GM18499 (cell line): Measurements from ENCODE around the gene BCAR1.
"Not testable (repeated sequence)": the region's sequence is repeated elsewhere in the genome, so short reads cannot be mapped to it uniquely, and the experiment has no call there.

ENCODE experiments used
- ATAC-seq: cut with Tn5 transposase; IDR thresholded peaks from one replicate; pipeline ENCODE4 v1.9.1; 2021; ENCODE audit warnings: moderate number of reproducible peaks; ENCODE audit not compliant: insufficient read depth, unreplicated experiment

BCAR1 gene

GRCh38 chr16:75241955-75242354 lies 9.5 kb downstream of the BCAR1 start:
- no peak for ATAC-seq

- ATAC-seq, result no peak
Observed at GRCh38 chr16:75241412-75241811, 10.0 kb downstream of the BCAR1 start.

- ATAC-seq, result not testable (repeated sequence)
Observed at GRCh38 chr16:75240633-75241032, 10.8 kb downstream of the BCAR1 start.

- ATAC-seq, result no peak
Observed at GRCh38 chr16:75239542-75240122, 11.8 kb downstream of the BCAR1 start.

GRCh38 chr16:75238853-75239541 lies 12.4 kb downstream of the BCAR1 start:
- no peak for ATAC-seq

GRCh38 chr16:75238132-75238852 lies 13.1 kb downstream of the BCAR1 start:
- no peak for ATAC-seq

GRCh38 chr16:75237398-75238131 lies 13.9 kb downstream of the BCAR1 start:
- no peak for ATAC-seq

- no peak for ATAC-seq
Observed at GRCh38 chr16:75236736-75237397, 14.6 kb downstream of the BCAR1 start.

GRCh38 chr16:75236232-75236631 lies 15.2 kb downstream of the BCAR1 start:
- no peak for ATAC-seq

- no peak for ATAC-seq
Observed at GRCh38 chr16:75235721-75236193, 15.7 kb downstream of the BCAR1 start.

GRCh38 chr16:75234856-75235696 lies 16.3 kb downstream of the BCAR1 start:
- no peak for ATAC-seq

- ATAC-seq, result no peak
Observed at GRCh38 chr16:75233611-75233938, 17.8 kb downstream of the BCAR1 start.

- ATAC-seq, result no peak
Observed at GRCh38 chr16:75231570-75231969, 19.9 kb downstream of the BCAR1 start.

- ATAC-seq, result no peak
Observed at GRCh38 chr16:75230471-75231110, 20.8 kb downstream of the BCAR1 start.

- no peak for ATAC-seq
Observed at GRCh38 chr16:75229172-75230031, 22.0 kb downstream of the BCAR1 start.

- no peak for ATAC-seq
Observed at GRCh38 chr16:75228143-75228976, 23.1 kb downstream of the BCAR1 start.
